ENCODE results near the gene LAMP2.

- TF ChIP-seq, protein P1, sequence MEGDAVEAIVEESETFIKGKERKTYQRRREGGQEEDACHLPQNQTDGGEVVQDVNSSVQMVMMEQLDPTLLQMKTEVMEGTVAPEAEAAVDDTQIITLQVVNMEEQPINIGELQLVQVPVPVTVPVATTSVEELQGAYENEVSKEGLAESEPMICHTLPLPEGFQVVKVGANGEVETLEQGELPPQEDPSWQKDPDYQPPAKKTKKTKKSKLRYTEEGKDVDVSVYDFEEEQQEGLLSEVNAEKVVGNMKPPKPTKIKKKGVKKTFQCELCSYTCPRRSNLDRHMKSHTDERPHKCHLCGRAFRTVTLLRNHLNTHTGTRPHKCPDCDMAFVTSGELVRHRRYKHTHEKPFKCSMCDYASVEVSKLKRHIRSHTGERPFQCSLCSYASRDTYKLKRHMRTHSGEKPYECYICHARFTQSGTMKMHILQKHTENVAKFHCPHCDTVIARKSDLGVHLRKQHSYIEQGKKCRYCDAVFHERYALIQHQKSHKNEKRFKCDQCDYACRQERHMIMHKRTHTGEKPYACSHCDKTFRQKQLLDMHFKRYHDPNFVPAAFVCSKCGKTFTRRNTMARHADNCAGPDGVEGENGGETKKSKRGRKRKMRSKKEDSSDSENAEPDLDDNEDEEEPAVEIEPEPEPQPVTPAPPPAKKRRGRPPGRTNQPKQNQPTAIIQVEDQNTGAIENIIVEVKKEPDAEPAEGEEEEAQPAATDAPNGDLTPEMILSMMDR (IDR thresholded peaks at IDR 0.05), result no peak
- no peak for TF ChIP-seq ZFX (IDR thresholded peaks at IDR 0.05; ENCODE audit: borderline replicate concordance)
Observed at GRCh38 chrX:120468071-120468470, 1.0 kb downstream of the LAMP2 start.
